ENCODE measurements around the gene NCBP2L.

DNA sequence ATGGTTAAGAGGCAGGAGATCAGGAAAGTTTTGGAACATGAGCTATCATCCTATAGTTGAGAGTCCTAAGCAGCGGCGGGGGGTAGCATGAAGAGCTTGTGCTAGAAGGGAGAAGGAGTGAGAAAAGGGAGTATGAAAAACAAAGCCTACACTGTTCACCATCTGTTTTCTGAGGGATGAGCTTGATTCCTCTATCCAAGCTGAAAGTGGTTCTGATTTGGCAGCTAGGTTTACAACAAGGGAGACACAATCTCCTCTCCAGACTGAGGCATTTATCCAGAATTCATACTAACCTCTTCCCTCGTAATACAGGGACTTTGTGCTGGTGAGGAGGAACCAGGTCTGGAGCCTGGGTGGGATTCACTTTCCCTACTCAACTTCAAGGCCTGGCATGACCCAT, 25.5 kb upstream of the NCBP2L start:
- TF ChIP-seq, protein P1, sequence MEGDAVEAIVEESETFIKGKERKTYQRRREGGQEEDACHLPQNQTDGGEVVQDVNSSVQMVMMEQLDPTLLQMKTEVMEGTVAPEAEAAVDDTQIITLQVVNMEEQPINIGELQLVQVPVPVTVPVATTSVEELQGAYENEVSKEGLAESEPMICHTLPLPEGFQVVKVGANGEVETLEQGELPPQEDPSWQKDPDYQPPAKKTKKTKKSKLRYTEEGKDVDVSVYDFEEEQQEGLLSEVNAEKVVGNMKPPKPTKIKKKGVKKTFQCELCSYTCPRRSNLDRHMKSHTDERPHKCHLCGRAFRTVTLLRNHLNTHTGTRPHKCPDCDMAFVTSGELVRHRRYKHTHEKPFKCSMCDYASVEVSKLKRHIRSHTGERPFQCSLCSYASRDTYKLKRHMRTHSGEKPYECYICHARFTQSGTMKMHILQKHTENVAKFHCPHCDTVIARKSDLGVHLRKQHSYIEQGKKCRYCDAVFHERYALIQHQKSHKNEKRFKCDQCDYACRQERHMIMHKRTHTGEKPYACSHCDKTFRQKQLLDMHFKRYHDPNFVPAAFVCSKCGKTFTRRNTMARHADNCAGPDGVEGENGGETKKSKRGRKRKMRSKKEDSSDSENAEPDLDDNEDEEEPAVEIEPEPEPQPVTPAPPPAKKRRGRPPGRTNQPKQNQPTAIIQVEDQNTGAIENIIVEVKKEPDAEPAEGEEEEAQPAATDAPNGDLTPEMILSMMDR (IDR thresholded peaks at IDR 0.05) = no peak
- no peak for TF ChIP-seq POLR2A (IDR thresholded peaks at IDR 0.05)

Measured in testis (tissue), 2 donors.